Mucosa of rectum (tissue), 2 donors: ENCODE results near the gene CORO1A.
A peak's percentile ranks its signal among the peaks of the same experiment; 100 is the strongest.
"Not testable (repeated sequence)": the region's sequence is repeated elsewhere in the genome, so short reads cannot be mapped to it uniquely, and the experiment has no call there.

Source experiments
- H3K27ac ChIP-seq, 2 donors: one replicate each; pipeline ENCODE4 v1.7.0; 2013; ENCODE audit warnings: inconsistent platforms in 2 of 2, low read depth in 2 of 2, low read length in 2 of 2
- H3K27me3 ChIP-seq, 2 donors: one replicate each; pipeline ENCODE4 v1.7.0; 2013; ENCODE audit warnings: low read length in 2 of 2; ENCODE audit not compliant: control insufficient read depth in 2 of 2, insufficient read depth in 2 of 2
- H3K36me3 ChIP-seq, 2 donors: one replicate each; pipeline ENCODE4 v1.7.0; 2013; ENCODE audit warnings: low read length in 2 of 2; ENCODE audit not compliant: control insufficient read depth in 2 of 2, insufficient read depth in 2 of 2
- H3K4me1 ChIP-seq, 2 donors: one replicate each; pipeline ENCODE4 v1.7.0; 2013; ENCODE audit warnings: low read length in 2 of 2, mild to moderate bottlenecking in 1 of 2; ENCODE audit not compliant: control insufficient read depth in 2 of 2, insufficient read depth in 2 of 2
- H3K4me3 ChIP-seq, 2 donors: one replicate each; pipeline ENCODE4 v1.7.0; 2013; ENCODE audit warnings: low read length in 2 of 2
- H3K9ac ChIP-seq, 2 donors: one replicate each; pipeline ENCODE4 v1.7.0; 2013; ENCODE audit warnings: low read length in 2 of 2, low read depth in 1 of 2, mild to moderate bottlenecking in 1 of 2
- H3K9me3 ChIP-seq, 2 donors: one replicate each; pipeline ENCODE4 v1.7.0; 2013; ENCODE audit warnings: low read length in 2 of 2; ENCODE audit not compliant: control insufficient read depth in 2 of 2
- donor health status: healthy.
- donor health status: Normal muscosa, but diverticular disease.

Gene CORO1A

DNA sequence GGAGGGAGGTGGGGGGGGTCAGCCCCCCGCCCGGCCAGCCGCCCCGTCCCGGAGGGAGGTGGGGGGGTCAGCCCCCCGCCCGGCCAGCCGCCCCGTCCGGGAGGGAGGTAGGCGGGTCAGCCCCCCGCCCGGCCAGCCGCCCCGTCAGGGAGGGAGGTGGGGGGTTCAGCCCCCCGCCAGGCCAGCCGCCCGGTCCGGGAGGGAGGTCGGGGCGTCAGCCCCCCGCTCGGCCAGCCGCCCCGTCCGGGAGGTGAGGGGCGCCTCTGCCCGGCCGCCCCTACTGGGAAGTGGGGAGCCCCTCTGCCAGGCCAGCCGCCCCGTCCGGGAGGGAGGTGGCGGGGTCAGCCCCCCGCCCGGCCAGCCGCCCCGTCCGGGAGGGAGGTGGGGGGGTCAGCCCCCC is 14.0 kb upstream of the CORO1A start:
- not testable (repeated sequence) for H3K4me3 ChIP-seq, H3K27me3 ChIP-seq, H3K27ac ChIP-seq, H3K36me3 ChIP-seq, H3K4me1 ChIP-seq, H3K9ac ChIP-seq, H3K9me3 ChIP-seq

DNA sequence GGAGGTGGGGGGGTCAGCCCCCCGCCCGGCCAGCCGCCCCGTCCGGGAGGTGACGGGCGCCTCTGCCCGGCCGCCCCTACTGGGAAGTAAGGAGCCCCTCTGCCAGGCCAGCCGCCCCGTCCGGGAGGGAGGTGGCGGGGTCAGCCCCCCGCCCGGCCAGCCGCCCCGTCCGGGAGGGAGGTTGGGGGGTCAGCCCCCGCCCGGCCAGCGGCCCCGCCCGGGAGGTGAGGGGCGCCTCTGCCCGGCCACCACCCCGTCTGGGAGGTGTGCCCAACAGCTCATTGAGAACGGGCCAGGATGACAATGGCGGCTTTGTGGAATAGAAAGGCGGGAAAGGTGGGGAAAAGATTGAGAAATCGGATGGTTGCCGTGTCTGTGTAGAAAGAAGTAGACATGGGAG is 13.3 kb upstream of the CORO1A start:
- H3K9ac ChIP-seq, H3K36me3 ChIP-seq, H3K27ac ChIP-seq, H3K4me3 ChIP-seq, H3K27me3 ChIP-seq, H3K9me3 ChIP-seq, H3K4me1 ChIP-seq: not testable (repeated sequence)

DNA sequence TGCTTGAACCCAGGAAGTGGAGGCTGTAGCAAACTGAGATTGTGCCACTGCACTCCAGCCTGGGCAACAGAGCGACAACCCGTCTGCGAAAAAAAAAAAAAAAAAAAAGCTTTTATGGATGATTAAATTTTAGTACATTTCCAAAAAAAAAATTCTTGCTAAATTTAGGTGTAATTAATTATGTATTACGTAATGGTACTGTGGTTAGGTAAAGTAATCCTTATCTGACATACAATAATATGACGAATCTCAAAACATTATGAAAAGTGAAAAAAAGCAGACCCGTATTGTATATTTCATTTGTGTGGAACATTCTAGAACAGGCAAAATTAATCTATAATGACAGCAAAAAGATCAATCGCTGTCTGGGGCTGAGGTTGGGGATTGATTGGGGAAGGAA is 10.3 kb upstream of the CORO1A start:
- Histone ChIP-seq H3K4me1 (no peaks in the 10 kb centered on the region), H3K27me3 (no peaks in the 10 kb centered on the region), H3K9ac (no peak overlapping the region), H3K4me3 (no peak overlapping the region), H3K27ac (no peak overlapping the region), H3K36me3 (no peaks in the 10 kb centered on the region), H3K9me3 (no peaks in the 10 kb centered on the region)

DNA sequence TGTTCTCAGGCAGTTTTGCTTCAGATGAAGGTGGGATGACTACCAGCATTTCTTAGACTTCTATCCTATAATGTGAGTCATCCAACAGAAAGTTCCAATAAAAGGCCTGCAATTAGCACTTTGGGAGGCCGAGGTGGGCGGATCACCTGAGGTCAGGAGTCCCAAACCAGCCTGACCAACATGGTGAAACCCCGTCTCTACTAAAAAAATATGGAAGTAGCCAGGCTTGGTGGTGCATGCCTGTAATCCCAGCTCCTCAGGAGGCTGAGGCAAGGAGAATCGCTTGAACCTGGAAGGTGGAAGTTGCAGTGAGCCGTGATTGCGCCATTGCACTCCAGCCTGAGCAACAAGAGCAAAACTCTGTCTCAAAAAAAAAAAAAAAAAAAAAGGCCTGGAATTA is 6.5 kb upstream of the CORO1A start:
- H3K36me3 ChIP-seq, H3K9me3 ChIP-seq, H3K27me3 ChIP-seq, H3K4me1 ChIP-seq, H3K27ac ChIP-seq, H3K9ac ChIP-seq, H3K4me3 ChIP-seq: not testable (repeated sequence)

DNA sequence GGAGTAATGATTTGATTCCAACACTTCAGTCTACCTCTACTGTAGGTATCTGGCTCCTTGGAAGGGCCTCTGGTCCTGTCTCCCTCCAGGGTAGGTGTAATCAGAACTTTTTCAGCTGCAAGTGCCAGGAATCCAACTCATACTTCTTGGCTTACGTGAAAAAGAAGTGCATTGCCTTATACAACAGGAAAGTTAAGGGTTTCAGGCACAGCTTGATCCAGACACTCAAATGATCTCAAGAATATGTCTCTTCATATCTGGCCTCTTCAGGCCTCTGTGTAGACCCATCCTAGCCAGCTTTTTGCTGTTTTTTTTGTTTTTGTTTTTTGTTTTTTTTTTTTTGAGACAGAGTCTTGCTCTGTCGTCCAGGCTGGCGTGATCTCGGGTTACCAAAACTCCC is 4.2 kb upstream of the CORO1A start:
- Histone ChIP-seq H3K9ac (no peak overlapping the region), H3K36me3 (no peaks in the 10 kb centered on the region), H3K4me1 (peaks cover 6 to 12% of the 10 kb centered on the region in 2 donors), H3K9me3 (no peaks in the 10 kb centered on the region), H3K27me3 (no peaks in the 10 kb centered on the region), H3K4me3 (no peak overlapping the region), H3K27ac (no peak overlapping the region)

DNA sequence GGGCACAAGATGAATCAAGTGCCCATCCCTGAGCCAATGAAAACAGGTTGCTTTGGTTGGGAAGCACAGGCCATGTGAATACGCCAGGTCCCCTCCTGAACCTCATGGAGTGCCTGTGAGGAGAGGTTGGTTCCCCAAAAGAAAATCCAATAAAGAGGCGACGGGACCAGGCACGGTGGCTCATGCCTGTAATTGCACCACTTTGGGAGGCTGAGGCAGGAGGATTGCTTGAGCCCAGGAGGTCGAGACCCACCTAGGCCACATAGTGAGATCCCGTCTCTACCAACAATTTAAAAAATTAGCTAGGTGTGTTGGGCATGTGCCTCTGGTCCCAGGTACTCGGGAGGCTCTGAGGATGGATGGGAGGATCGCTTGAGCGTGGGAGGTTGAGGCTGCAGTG is 3.5 kb upstream of the CORO1A start:
- Histone ChIP-seq H3K36me3 (no peaks in the 10 kb centered on the region), H3K4me3 (no peak overlapping the region), H3K9ac (no peak overlapping the region), H3K27me3 (no peaks in the 10 kb centered on the region), H3K4me1 (peaks cover 6 to 12% of the 10 kb centered on the region in 2 donors), H3K27ac (no peak overlapping the region), H3K9me3 (no peaks in the 10 kb centered on the region)

DNA sequence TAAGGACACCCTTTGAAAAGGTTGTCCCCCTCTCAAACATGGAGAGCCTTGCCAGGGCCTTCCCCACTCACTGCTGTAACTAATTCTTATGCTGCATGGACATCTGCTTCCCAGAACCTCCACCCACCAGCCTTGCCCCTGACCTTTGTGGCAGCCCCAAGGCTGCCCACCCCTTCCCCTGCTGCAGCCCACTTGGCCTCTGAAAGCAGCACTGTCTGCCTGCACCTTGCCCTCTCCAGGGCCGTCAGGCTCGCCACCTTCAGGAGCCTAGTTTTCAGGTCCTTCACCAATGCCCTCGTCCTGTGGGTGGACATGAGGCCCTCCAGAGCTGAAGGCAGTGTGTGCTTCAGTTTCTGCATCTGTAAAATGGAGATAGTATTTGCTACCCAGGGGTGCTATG is 2.7 kb upstream of the CORO1A start:
- no peaks in the 10 kb centered on the region for H3K9me3 ChIP-seq
- no peak overlapping the region for H3K9ac ChIP-seq
- no peak overlapping the region for H3K4me3 ChIP-seq
- no peak overlapping the region for H3K27ac ChIP-seq
- no peaks in the 10 kb centered on the region for H3K27me3 ChIP-seq
- peaks cover 10 to 12% of the 10 kb centered on the region in 2 donors for H3K4me1 ChIP-seq
- no peaks in the 10 kb centered on the region for H3K36me3 ChIP-seq

DNA sequence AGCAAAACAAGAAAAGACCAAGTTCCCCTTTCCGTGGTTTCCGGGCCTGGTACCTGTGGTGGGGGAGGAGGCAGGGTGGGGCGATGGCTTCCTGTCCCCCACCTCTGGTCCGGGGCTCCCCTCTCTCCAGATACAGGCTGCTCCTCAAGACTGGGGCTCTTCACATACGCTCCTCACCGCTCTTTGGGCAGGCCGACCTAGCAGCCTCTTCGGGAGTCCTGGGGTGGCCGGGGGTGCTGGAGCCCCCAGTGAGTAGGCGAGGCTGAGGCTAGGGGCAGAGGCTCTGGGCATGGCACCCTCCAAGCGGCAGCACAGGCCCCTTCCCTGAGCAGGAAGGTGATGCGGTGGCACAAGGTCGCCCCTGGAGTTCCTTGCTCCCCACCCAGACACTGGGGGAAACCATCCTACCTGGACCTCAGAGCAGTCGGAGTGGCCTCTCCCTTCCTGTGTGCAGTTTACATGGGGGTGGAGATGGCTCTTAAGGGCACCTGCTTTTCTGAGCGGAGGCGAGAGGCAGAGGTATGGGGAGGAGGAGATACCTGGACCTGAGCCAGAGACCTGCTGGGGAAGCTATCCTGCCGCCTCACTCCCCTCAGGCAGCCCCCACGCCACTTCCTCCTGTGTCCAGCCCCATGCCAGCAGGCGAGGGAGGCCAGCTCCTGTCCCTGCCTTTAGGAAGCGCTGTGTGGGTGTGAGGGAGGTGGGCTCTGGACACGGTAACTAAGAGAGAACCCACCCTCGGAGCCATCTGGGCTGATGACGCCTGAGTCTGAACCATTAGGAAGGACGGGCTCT is 891 bp downstream of the CORO1A start:
- Histone ChIP-seq H3K4me1 (peaks cover 21 to 22% of the 10 kb centered on the region in 2 donors), H3K27me3 (no peaks in the 10 kb centered on the region), H3K36me3 (peaks cover 0 to 3% of the 10 kb centered on the region in 2 donors), H3K4me3 (peak overlapping the region; percentile 63 to 68), H3K9ac (peak overlapping the region; percentile 62 to 63), H3K27ac (peak overlapping the region; percentile 77 to 88), H3K9me3 (no peaks in the 10 kb centered on the region)

DNA sequence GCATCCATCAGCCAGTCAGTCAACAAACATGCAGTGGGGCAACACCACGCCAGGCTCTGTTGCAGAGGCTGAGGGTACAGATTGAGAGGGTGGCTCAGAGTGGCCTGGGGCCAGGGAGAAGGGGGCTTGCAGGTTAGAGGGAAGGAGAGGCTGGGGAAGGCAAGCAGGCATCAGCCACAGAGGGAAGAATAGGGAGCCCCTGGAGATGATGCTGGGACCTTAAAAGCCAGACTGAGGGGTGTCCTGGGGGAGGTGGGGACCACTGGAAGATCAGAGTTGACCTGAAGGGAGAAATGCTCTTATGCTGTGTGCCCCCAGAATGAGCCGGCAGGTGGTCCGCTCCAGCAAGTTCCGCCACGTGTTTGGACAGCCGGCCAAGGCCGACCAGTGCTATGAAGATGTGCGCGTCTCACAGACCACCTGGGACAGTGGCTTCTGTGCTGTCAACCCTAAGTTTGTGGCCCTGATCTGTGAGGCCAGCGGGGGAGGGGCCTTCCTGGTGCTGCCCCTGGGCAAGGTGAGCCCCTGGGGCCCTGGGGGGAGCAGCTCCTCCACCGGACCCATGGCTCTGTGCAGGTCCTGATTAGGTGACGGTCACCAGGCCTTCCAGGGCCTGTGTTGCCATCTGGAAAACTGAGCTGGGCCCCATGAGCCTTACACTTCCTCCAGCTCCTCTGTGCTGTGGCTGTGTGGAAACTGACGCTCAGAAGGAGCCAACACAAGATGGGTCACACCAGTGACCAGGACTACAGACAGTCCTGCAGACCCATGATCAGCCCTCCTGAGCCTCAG is 1.7 kb downstream of the CORO1A start:
- H3K9me3 ChIP-seq: no peaks in the 10 kb centered on the region
- peak overlapping the region; percentile 77 to 88 for H3K27ac ChIP-seq
- no peaks in the 10 kb centered on the region for H3K27me3 ChIP-seq
- H3K4me1 ChIP-seq: peaks cover 21 to 22% of the 10 kb centered on the region in 2 donors
- H3K9ac ChIP-seq: peak overlapping the region; percentile 62 to 63
- peaks cover 0 to 3% of the 10 kb centered on the region in 2 donors for H3K36me3 ChIP-seq
- H3K4me3 ChIP-seq: peak overlapping the region; percentile 63 to 68

DNA sequence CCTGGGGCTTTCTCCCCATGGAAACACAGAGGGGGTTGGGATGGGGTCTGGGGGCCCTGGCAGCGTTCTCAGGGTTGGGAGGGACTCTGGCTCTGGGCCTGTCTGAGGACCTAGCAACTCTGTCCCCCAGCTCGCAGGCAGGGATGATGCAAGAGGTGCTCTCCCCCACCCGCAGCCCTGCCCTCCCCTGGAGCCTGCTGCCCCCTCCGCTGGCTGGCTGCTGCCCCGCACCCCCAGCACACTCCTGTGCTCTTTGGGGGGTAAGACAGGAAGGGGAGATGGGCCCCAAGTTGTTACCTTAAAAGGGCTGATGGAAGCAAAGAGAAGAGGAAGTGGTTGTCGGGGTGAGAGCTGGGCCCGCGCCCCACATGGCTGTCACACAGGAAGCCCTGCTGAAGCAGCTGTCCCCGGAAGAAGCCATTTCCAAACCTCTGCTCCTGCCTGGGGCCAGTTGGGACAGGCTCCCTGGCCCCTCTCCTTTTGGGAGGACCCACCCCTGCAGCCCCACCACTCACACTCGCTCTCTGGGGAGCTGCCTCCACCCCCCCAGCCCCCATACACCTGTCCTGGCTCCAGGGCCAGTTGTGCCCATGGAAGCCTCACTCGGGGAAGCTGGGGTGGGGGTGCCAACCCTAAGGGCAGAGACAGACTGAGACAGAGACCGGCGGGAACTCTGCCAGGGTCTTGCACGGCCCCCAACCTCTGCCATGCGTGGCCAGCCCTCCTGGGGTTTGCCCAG is 2.5 kb downstream of the CORO1A start:
- Histone ChIP-seq H3K4me3 (peak overlapping the region in 1 of 2 donors; percentile 68), H3K9me3 (no peaks in the 10 kb centered on the region), H3K27me3 (no peaks in the 10 kb centered on the region), H3K4me1 (peaks cover 18 to 22% of the 10 kb centered on the region in 2 donors), H3K9ac (peak overlapping the region; percentile 47 to 62), H3K27ac (peak overlapping the region; percentile 77 to 88), H3K36me3 (peaks cover 0 to 3% of the 10 kb centered on the region in 2 donors)
